GM18517 (cell line): ENCODE measurements around the gene OLFM1.
"Not testable (repeated sequence)": the region's sequence is repeated elsewhere in the genome, so short reads cannot be mapped to it uniquely, and the experiment has no call there.

Experiments
- ATAC-seq: cut with Tn5 transposase; IDR thresholded peaks from one replicate; pipeline ENCODE4 v1.9.1; 2021; ENCODE audit warnings: mild to moderate bottlenecking, moderate library complexity; ENCODE audit not compliant: unreplicated experiment

The OLFM1 gene

GRCh38 chr9:135103931-135104639, 16.6 kb downstream of the OLFM1 start:
- no peak for ATAC-seq

GRCh38 chr9:135104761-135105160, 17.3 kb downstream of the OLFM1 start:
- ATAC-seq, result no peak

- ATAC-seq, result no peak
Observed at GRCh38 chr9:135105211-135105745, 17.8 kb downstream of the OLFM1 start.

GRCh38 chr9:135105938-135106491, 18.5 kb downstream of the OLFM1 start:
- no peak for ATAC-seq

- no peak for ATAC-seq
Observed at GRCh38 chr9:135106551-135107270, 19.2 kb downstream of the OLFM1 start.

GRCh38 chr9:135107581-135108235, 20.2 kb downstream of the OLFM1 start:
- ATAC-seq, result no peak

GRCh38 chr9:135108831-135109510, 21.5 kb downstream of the OLFM1 start:
- no peak for ATAC-seq

- no peak for ATAC-seq
Observed at GRCh38 chr9:135109650-135110049, 22.2 kb downstream of the OLFM1 start.

GRCh38 chr9:135110416-135110815, 22.9 kb downstream of the OLFM1 start:
- no peak for ATAC-seq

- not testable (repeated sequence) for ATAC-seq
Observed at GRCh38 chr9:135111600-135111999, 24.1 kb downstream of the OLFM1 start.

GRCh38 chr9:135116371-135116770, 28.9 kb downstream of the OLFM1 start:
- ATAC-seq, result no peak

GRCh38 chr9:135116881-135117280, 29.4 kb downstream of the OLFM1 start:
- ATAC-seq, result no peak

- ATAC-seq, result no peak
Observed at GRCh38 chr9:135117281-135117680, 29.8 kb downstream of the OLFM1 start.

GRCh38 chr9:135119496-135120064, 32.1 kb downstream of the OLFM1 start:
- no peak for ATAC-seq

GRCh38 chr9:135120249-135120648, 32.8 kb downstream of the OLFM1 start:
- no peak for ATAC-seq

GRCh38 chr9:135122316-135122715, 34.8 kb downstream of the OLFM1 start:
- ATAC-seq, result no peak

GRCh38 chr9:135123126-135123772, 35.8 kb downstream of the OLFM1 start:
- no peak for ATAC-seq

- no peak for ATAC-seq
Observed at GRCh38 chr9:135123773-135124134, 36.3 kb downstream of the OLFM1 start.

GRCh38 chr9:135126451-135127187, 39.2 kb downstream of the OLFM1 start:
- no peak for ATAC-seq
